HG02981 (cell line): ENCODE results near the gene COPA.
"Not testable (repeated sequence)": the region's sequence is repeated elsewhere in the genome, so short reads cannot be mapped to it uniquely, and the experiment has no call there.

Experiments used
- ATAC-seq: cut with Tn5 transposase; IDR thresholded peaks from one replicate; pipeline ENCODE4 v1.9.1; 2021; ENCODE audit warnings: mild to moderate bottlenecking, moderate library complexity; ENCODE audit not compliant: unreplicated experiment

COPA gene

DNA sequence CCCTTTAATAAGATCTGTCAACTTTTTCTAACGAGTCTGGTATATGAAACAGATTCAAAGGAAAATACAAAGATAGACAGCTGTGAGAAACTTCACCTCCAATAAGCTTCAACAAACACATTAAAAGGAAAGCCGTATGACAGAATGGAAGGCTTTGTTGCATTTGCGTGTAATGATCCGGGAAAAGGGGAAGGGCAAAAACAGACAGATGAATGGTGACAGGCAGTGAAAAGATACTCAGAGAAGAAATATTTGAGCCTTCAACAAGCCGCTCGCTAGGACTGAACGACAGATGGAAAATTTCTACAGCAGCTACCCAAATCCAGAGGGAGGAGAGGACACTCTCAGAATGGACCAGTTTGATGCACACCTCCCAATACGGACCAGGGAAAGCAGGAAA, 14.9 kb downstream of the COPA start:
- no peak for ATAC-seq

DNA sequence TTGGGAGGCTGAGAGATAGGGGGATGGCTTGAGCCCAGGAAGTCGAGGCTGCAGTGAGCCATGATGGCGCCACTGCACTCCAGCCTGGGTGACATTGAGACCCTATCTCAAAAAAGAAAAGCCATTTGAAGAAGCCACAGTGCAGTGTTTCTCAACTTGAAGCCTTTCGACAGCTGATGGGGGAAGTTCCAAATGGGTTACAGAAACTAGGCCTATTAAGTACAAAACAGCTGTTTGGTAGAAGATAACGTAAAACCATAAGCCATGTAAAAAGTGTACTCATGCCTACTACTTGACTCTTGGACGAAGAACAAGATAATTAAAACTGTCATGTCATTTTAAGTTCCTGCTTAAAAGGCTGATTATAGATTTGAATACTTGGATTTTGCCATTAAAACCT, 16.6 kb downstream of the COPA start:
- ATAC-seq, result no peak

DNA sequence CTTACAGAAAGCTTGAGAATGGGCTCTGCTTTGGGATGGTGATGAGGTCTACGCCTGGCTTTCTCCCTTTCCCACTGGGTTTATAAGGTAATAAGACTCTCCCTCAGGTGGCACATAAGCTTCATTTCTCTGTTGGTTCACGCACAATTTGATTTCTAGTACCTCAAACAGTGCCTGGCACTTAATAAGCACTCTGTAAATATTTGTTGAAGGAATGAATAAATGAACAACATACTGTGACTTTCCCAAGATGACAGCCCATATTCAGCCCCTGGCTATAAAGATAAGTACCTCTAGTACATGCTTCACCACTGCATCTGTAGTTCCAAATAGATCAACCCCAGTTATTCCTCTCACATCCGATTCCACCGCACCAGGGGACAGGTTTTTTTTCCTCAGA, 17.8 kb downstream of the COPA start:
- no peak for ATAC-seq

DNA sequence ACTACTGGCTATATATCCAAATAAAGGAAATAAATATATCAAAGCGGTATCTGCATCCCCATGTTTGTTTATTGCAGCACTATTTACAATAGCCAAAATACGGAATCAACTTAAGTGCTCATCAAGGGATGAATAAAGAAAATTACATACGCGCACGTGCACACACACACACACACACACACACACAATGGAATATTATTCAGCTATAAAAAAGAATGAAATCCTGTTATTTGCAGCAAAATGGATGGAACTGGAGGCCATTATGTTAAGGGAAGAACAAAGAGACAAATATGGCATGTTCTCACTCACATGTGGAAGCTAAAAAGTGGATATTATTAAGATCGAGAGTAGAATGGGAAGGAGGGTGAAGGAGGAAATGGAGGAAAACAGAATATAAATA, 20.2 kb downstream of the COPA start:
- no peak for ATAC-seq

DNA sequence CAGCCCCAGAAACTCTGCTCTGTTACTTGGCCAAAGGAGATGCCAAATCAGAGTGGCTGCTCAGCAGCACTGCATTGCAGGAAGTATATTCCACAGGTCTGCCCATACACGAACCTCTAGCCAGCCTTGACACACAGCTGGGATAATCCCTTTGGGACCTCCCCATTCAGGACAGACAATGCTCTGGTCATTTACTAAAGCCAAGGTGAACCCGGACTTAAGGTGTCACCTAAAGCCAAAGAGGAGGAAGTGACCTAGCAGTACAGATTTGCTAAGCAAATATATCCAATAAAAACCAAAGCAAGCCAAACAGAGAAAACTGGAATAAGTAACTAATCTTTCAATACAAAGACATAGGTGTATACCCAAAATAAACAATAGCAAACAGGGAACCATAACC, 27.7 kb downstream of the COPA start:
- ATAC-seq, result no peak

DNA sequence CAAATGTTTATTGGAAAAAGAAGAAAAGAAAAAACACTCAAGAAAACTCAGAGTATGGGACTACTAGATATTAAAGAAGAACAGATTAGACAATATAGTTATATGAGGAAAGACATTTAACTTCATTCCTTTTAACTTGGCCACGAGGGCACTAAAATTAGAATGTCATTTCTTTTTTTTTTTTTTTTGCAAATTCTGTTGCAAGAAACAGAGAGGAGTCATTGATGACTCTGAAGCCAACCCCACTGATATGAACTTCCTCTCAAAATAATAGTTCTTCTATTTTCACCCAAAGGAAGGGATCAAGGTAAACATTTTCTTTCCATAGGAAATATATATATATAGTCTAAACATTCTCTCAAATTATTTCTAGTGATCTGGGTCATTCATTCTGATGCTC, 33.5 kb downstream of the COPA start:
- ATAC-seq, result no peak

DNA sequence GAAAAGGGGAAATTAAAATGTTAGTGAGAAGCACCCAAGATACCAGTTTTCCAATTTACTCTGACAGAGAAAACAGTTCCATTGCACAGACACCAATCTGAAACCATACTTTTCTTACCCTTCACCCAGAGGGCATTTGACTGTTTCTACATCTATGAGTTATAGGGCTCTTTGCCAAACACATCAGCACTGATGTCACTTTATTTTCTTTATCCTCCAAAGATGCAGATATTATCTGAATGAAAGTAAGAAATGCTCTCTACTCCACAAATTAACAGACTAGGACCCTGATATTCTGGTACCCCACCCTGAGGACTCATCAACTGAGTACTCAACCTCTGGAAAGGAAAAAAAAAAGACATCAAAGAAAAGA, 33.9 kb downstream of the COPA start:
- ATAC-seq, result no peak

DNA sequence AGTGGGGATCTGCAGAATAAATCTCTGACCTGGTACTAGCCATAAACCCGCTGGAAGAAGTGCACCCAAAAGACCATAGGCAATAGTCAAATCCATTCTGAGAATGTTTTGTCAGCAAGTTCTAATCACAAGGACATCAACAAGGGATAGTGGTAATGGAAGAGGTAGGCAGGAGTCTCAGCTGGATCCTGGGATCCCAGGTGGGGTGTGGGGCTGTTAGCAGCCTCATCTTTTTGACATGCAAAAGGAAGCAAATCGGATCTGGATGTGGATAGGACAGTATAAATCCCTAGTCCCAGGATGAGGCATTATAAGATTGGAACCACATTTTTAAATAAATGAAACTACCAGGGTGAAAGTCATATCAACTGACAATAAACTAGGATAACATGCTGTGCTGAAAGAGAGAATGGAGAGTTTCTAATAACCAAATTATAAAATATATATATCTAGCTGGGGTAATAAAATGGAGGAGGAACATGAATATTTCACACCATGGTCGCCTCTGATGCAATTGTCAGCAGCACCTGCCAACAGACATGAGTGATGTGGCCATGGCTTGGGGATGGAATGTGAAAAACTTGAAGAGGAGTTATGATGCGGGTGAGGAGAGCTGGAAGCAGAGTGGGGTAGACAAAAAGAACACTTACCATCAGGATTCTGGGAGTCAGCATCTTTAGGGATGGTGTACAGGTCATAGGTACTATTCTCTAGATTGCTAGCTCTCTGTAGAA, 34.4 kb downstream of the COPA start:
- no peak for ATAC-seq

DNA sequence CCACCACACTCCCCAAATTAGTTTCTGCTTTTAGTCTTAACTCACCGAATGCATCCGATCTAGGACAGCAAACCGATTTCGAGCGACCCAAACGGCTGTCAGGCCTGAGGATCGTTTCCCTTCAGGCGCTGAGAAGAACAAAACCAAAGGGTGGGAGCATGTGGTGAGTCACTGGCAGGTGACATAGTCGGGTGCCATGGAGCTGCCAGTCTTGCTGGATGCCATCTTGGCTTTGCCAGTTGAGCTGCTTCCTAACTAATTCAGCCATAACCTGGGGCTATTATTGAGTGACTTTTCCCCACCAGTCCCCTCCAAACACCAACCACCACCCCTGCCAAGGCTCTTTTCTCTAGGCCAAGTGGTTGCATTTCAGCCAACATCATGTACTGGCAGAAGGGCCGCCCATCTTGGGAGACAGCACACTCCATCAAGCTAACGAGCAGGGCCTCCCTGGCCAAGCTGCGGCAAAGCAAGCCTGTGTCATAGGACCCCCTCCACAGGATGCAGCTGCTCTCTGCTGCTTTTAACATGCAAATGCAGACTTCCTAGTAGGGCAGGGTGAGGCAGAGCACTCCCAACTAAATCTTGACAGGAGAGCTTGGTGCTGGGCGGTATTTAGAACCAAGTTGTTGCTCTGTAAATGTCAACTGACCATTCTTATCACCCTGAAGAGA, 35.8 kb downstream of the COPA start:
- ATAC-seq, result no peak

DNA sequence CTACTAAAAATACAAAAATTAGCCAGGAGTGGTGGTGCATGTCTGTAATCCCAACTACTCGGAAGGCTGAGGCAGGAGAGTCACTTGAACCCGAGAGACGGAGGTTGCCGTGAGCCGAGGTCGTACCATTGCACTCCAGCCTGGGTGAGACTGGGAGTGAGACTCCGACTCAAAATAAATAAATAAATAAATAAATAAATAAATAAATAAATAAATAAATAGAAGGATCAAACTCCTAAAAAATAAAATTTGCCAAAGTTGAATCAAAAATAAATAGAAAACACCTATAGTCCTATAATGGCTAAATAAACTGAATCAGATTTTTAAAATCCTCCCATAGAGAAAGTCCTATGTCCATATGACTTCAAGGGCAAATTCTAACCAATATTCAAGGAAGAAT, 42.9 kb downstream of the COPA start:
- ATAC-seq, result no peak

DNA sequence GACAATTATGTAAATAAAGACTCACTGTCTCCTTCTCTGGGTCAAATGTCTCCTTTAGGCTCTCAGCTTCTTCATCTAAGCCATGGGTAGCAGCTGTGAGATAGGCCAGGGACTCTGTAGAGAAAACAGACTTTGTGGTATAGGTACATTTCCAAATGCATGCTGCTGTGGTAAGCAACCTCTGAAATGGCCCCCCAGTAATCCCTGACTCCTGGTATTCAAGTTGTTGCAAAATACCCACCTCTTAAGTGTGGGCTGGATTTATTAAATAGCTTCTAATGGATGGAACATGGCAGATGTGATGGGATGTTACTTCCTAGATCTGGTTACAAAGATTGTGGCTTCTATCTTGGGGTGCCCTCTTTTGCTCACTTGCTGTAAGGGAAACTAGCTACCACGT, 47.0 kb downstream of the COPA start:
- ATAC-seq, result no peak

DNA sequence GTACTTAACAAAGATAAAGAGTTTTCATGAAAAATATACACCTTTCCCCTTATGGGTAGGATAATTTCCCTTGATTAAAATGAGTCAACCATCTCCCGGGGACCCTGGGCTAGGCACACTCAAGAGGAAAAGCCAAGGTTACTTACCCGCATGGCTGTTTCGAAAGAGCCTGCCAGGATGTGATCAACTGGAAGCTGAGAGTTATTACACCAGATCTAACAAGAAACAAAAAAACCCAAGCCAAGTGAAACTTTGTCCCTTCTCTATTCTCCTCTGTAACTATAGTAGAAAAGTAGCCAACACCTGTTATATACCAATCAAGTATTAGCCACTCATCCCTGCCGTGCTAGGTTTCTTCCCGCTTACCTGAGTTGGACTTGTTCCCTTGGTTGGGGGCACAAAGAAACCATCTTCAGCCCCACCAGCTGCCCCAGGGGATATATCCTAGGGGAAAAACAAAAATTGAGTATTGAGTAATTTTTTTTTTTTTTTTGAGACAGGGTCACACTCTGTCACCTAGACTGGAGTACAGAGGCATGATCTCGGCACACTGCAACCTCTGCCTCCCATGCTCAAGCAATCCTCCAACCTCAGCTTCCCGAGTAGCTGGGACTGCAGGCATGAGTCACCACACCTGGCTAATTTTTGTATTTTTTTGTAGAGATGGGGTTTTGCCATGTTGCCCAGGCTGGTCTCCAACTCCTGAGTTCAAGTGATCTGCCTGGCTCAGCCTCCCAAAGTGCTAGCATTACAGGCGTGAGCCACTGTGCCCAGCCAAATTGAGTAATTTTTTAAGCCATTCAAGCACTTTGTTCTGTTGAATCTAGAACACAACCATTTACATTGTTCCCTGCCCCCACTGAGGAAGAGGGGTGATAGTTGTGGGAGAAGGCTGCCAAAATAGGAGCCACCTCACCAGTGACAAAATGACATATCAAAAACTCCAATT, 49.8 kb downstream of the COPA start:
- ATAC-seq, result no peak

DNA sequence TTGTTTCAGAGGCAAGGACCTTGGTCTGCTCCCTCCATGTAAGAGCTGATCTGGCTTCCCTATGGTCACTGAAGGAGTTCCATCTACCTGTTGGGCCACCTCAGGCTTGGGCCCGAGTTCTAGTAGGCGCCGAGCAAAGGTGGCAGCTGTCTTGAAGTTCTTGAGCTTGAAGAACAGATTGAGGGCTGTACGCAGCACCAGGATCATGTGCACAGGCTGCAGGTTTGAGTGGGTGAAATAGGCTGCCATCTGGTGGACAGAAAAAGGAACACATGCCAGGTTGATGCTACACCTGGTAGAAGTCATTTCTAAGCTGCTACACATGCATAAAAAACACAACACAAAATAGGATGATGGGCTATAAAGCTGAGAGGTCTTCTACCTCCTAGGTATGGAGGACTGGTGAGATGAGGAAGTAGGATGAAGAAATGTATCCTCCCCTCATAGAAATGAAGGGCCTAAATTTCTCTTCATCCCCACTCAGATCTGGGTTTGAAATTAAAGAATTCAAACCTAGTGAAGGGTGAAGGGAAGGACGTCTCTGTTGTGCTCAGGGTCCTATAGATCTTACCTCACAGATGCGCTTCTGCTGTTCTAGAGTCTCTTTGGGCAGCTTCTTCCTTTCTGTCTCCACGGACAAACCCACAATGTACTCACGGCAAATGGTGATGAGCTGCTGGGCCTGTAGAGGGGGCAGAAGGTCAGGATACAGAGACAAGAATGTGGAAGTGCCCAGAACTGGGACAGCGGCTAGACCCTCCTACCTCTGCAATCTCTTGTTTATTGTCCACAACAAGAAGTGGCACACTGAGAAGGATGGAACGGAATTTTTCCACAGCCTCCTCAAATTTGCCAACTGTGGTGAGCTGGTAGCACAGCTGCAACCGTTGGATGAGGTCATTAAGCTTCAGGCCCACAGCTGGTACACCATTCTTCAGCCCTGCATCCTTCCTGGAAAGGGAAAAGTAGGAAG, 51.5 kb downstream of the COPA start:
- ATAC-seq, result peak; percentile 78

DNA sequence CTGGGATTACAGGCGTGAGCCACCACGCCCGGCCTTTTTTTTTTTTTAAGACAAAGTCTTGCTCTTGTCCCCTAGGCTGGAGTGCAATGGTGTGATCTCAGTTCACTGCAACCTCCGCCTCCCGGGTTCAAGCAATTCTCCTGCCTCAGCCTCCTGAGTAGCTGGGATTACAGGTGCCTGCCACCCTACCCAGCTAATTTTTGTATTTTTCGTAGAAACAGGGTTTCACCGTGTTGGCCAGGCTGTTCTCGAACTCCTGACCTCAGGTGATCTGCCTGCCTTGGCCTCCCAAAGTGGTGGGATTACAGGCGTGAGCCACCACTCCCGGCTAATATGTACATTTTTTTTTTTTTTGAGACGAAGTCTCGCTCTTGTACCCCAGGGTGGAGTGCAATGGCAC, 55.3 kb downstream of the COPA start:
- ATAC-seq, result not testable (repeated sequence)

DNA sequence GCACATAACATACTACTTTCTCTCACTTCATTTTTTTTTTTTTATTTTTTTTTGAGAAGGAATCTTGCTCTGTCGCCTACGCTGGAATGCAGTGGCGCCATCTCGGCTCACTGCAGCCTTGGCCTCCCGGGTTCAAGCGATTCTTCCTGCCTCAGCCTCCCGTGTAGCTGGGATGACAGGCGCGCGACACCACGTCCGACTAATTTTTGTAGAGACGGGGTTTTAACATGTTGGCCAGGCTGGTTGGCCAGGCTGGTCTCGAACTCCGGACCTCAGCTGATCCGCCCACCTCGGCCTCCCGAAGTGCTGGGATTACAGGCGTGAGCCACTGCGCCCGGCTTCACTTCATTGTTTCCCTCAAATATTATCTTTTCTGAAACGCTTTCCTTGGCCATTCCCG, 57.5 kb downstream of the COPA start:
- no peak for ATAC-seq

DNA sequence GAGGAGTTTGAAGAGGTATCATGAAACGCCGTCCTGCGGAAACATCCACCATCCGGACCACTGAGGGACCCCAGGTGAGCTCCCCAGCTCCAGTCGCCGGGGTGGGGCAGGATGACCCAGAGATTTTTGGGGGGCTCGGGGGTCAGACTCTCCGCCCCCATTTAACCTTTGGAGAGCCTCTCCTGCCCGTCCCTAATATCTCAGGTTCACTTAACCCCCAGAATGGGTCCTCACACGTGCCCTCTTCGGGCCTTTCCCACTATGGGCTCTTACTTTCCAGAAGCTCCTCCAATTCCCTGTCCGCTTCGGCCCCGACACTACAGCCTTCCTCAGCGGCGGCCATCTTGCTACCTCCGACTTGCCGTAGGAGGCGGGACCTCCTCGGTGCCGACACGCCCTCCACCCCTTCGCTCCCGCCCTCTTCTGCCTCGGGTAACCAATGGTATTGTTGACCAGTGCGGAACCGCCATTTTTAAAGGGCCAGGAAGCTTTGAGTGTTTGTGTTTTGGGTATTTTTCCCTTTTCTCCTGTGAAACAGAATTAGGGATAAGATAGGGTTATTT, 58.2 kb downstream of the COPA start, which contains the start of gene PEX19:
TSS of gene PEX19 (minus strand) at position 352 of the 563 bp plus-strand sequence. CDS start at position 343, 9 bp downstream.
- peak; percentile 97 for ATAC-seq

DNA sequence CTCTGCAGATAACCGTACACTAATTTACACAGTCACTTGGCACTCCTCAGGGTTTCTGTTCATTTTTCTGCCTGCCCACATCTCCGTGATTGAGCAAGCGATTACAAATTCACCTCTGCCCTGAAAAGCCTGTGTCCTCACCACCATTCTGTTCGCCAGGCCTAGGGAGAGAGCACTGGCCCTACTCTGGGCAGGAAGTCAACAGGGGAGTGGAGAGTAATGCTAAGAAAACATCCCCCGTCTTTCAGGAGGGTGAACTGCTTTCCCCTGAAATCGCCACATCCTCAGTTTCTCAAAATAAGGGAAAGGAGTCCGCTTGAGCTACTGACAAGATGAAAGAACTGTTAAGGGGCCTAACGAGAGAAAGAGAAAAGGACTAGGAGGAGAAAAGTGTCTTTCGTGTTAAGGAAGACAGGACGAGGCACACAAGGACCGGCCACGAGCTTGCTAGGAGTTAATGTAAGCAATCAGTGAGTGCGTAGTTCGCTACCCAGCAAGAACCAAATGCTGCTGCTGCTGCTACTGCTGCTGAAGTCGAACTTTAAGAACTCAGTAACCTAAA, 58.7 kb downstream of the COPA start:
- ATAC-seq, result no peak

DNA sequence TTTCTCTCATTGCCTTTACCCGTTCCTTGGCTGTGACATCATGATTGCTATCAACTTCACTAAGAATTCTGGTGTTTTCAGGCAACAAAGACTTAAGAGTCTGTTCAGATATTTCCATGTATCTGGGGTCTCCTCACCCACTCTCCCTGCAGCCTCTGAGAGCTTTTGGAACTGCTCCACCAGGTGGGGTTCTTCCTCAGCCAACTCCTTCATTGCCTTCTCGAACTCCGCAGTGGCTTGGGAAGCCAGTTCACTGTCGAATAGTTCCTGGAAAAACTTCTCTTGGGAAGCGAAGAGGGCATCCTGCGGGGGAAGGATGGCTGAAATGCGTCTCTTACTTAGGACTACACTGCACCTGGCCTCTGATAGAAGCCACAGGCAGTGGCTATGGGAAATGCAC, 60.2 kb downstream of the COPA start:
- no peak for ATAC-seq

DNA sequence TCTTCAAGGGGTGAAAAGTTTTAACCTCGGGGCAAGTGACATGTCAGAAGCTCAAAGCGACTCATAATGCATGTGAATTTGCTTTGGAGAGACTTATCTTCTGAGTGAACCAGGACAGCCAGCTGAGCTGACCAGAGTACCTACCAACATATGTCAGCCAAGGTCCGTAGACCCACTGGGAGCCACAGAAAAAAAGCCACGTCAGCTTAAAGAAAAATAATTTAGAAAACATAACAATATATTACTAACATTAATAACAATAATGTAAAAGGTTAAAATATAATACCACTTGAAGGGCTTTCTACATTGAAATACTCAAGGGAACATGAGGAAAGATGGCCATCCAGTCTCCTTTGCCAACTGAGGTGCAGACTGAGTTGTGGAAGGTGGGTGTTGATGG, 65.1 kb downstream of the COPA start:
- ATAC-seq, result no peak

DNA sequence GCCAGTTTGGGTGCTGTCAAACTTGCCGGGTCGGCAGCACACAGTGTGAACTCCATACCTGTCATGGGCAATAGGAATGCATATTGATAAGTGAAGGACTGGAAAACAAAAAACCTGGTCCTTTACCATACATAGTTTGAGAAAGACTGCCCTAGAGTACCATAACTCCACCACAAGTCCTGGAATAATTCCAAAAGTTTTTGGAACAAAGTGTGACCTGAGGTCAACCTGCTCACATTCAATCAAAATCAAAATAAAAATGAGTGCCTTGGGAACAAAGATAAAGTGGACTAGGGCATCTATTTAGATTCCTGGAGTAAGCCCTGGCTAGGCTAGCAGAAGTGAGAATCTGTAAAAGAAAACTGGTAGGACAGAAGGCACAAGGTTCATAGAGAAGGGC, 65.7 kb downstream of the COPA start:
- ATAC-seq, result no peak
